SK-N-SH treated with all-trans-retinoic acid at 6 μM for 48 hours (cell line): ENCODE data around the gene TECPR1.

ENCODE experiments used
- ATAC-seq: fragments of 200-7000 bp; cut with Tn5 transposase; 3 replicates; pipeline ENCODE4 v1.9.1; 2020; ENCODE audit warnings: mild to moderate bottlenecking, moderate library complexity
- ARNTL ChIP-seq: fragments of 450-650 bp; formaldehyde crosslinking; IDR thresholded peaks from 2 replicates; pipeline ENCODE4 v1.5.0; 2020; ENCODE audit warnings: low read depth, mild to moderate bottlenecking, moderate library complexity, borderline replicate concordance
- BACH2 ChIP-seq: fragments of 250-450 bp; sonication (Bioruptor Pico); IDR thresholded peaks from 2 replicates; pipeline ENCODE4 v1.9.0; 2021; ENCODE audit warnings: mild to moderate bottlenecking, borderline replicate concordance
- CREB5 ChIP-seq: fragments of 250-450 bp; sonication (Bioruptor Pico); IDR thresholded peaks from 2 replicates; pipeline ENCODE4 v1.5.1; 2020; ENCODE audit warnings: low read depth, mild to moderate bottlenecking, moderate library complexity
- CSDC2 ChIP-seq: fragments of 250-450 bp; sonication (Bioruptor Pico); IDR thresholded peaks from 2 replicates; pipeline ENCODE4 v1.5.0; 2020; ENCODE audit warnings: mild to moderate bottlenecking, moderate library complexity
- CSRNP3 ChIP-seq: fragments of 250-450 bp; sonication (Bioruptor Pico); IDR thresholded peaks from 2 replicates; pipeline ENCODE4 v1.5.1; 2021; ENCODE audit warnings: mild to moderate bottlenecking, moderate library complexity
- ESRRG ChIP-seq: fragments of 250-450 bp; sonication (Bioruptor Pico); IDR thresholded peaks from 2 replicates; pipeline ENCODE4 v1.6.1; 2021; ENCODE audit warnings: mild to moderate bottlenecking
- GLIS3 ChIP-seq: fragments of 250-450 bp; sonication (Bioruptor Pico); IDR thresholded peaks from 2 replicates; pipeline ENCODE4 v1.5.0; 2020; ENCODE audit warnings: mild to moderate bottlenecking, moderate library complexity
- ISL1 ChIP-seq: fragments of 250-450 bp; sonication (Bioruptor Pico); IDR thresholded peaks from 2 replicates; pipeline ENCODE4 v2.1.2; 2022; ENCODE audit warnings: mild to moderate bottlenecking, moderate library complexity
- OSR1 ChIP-seq: fragments of 250-450 bp; sonication (Bioruptor Pico); IDR thresholded peaks from 2 replicates; pipeline ENCODE4 v1.8.0; 2022; ENCODE audit warnings: moderate library complexity, mild to moderate bottlenecking, inconsistent platforms
- PATZ1 ChIP-seq: fragments of 250-450 bp; sonication (Bioruptor Pico); IDR thresholded peaks from 2 replicates; pipeline ENCODE4 v1.8.0; 2020; ENCODE audit warnings: mild to moderate bottlenecking, moderate library complexity, borderline replicate concordance
- POU6F1 ChIP-seq: fragments of 250-450 bp; sonication (Bioruptor Pico); IDR thresholded peaks from 2 replicates; pipeline ENCODE4 v1.8.0; 2021; ENCODE audit warnings: low read depth, mild to moderate bottlenecking, moderate library complexity, borderline replicate concordance
- PPARA ChIP-seq: fragments of 250-450 bp; sonication (Bioruptor Pico); IDR thresholded peaks from 2 replicates; pipeline ENCODE4 v1.5.0; 2020; ENCODE audit warnings: mild to moderate bottlenecking, borderline replicate concordance
- RARB ChIP-seq: fragments of 250-450 bp; sonication (Bioruptor Pico); IDR thresholded peaks from 2 replicates; pipeline ENCODE4 v1.8.0; 2021; ENCODE audit warnings: mild to moderate bottlenecking, moderate library complexity
- SNAI2 ChIP-seq: fragments of 250-450 bp; sonication (Bioruptor Pico); IDR thresholded peaks from 2 replicates; pipeline ENCODE4 v1.5.0; 2020; ENCODE audit warnings: mild to moderate bottlenecking, moderate library complexity
- TCF4 ChIP-seq: fragments of 250-450 bp; sonication (Bioruptor Pico); IDR thresholded peaks from 2 replicates; pipeline ENCODE4 v1.8.0; 2021; ENCODE audit warnings: mild to moderate bottlenecking, moderate library complexity, borderline replicate concordance
- TOX ChIP-seq: fragments of 250-450 bp; sonication (Bioruptor Pico); IDR thresholded peaks from 2 replicates; pipeline ENCODE4 v1.8.0; 2021; ENCODE audit warnings: mild to moderate bottlenecking, moderate library complexity, borderline replicate concordance
- TSHZ2 ChIP-seq: fragments of 250-450 bp; sonication (Bioruptor Pico); IDR thresholded peaks from 2 replicates; pipeline ENCODE4 v1.5.0; 2020; ENCODE audit warnings: mild to moderate bottlenecking, moderate library complexity
- ZC3H10 ChIP-seq: fragments of 250-450 bp; sonication (Bioruptor Pico); IDR thresholded peaks from 2 replicates; pipeline ENCODE4 v1.5.1; 2021; ENCODE audit warnings: mild to moderate bottlenecking, moderate library complexity
- ZFP3 ChIP-seq: fragments of 250-450 bp; sonication (Bioruptor Pico); IDR thresholded peaks from 2 replicates; pipeline ENCODE4 v1.5.0; 2020; ENCODE audit warnings: mild to moderate bottlenecking, moderate library complexity
- ZFP30 ChIP-seq: fragments of 450-650 bp; formaldehyde crosslinking; IDR thresholded peaks from 2 replicates; pipeline ENCODE4 v1.5.0; 2022; ENCODE audit warnings: mild to moderate bottlenecking, moderate library complexity
- ZNF565 ChIP-seq: fragments of 450-650 bp; formaldehyde crosslinking; conservative IDR thresholded peaks from 2 replicates; pipeline ENCODE4 v1.5.0; 2020; ENCODE audit warnings: low read depth, mild to moderate bottlenecking, moderate library complexity
- ZNF70 ChIP-seq: fragments of 450-650 bp; formaldehyde crosslinking; IDR thresholded peaks from 2 replicates; pipeline ENCODE4 v1.5.0; 2020; ENCODE audit warnings: mild to moderate bottlenecking, moderate library complexity
- ZNF8 ChIP-seq: fragments of 450-650 bp; formaldehyde crosslinking; IDR thresholded peaks from 2 replicates; pipeline ENCODE4 v1.5.0; 2020; ENCODE audit warnings: mild to moderate bottlenecking, moderate library complexity

The TECPR1 gene

GRCh38 chr7:98276241-98276761 lies 24.3 kb upstream of the TECPR1 start:
- ATAC-seq, result no peak
- TF ChIP-seq RARB (CRISPR knock-in tag), result no peak
- TF ChIP-seq ZFP3, result no peak
- TF ChIP-seq ISL1, result no peak
- TF ChIP-seq ZFP30 (CRISPR knock-in tag), result no peak
- no peak for TF ChIP-seq SNAI2
- TF ChIP-seq CSDC2 (CRISPR knock-in tag), result no peak
- TF ChIP-seq ZNF8 (CRISPR knock-in tag), result no peak
- TF ChIP-seq GLIS3 (CRISPR knock-in tag), result no peak
- no peak for TF ChIP-seq TSHZ2 (CRISPR knock-in tag)
- TF ChIP-seq PATZ1 (CRISPR knock-in tag), result no peak
- TF ChIP-seq OSR1 (CRISPR knock-in tag), result no peak
- TF ChIP-seq ZNF565 (CRISPR knock-in tag), result no peak
- TF ChIP-seq PPARA (CRISPR knock-in tag), result no peak
- TF ChIP-seq TCF4 (CRISPR knock-in tag), result no peak
- TF ChIP-seq, all 23 proteins: peak for 0

- ATAC-seq, result no peak
- TF ChIP-seq GLIS3 (CRISPR knock-in tag), result no peak
- no peak for TF ChIP-seq ESRRG
- TF ChIP-seq ISL1, result no peak
- TF ChIP-seq CSDC2 (CRISPR knock-in tag), result no peak
- TF ChIP-seq POU6F1, result no peak
- TF ChIP-seq OSR1 (CRISPR knock-in tag), result no peak
- TF ChIP-seq ZFP30 (CRISPR knock-in tag), result no peak
- TF ChIP-seq SNAI2, result no peak
- TF ChIP-seq ZNF565 (CRISPR knock-in tag), result no peak
- TF ChIP-seq ARNTL (CRISPR knock-in tag), result no peak
- TF ChIP-seq BACH2 (CRISPR knock-in tag), result no peak
- TF ChIP-seq CSRNP3 (CRISPR knock-in tag), result no peak
- TF ChIP-seq TSHZ2 (CRISPR knock-in tag), result no peak
- no peak for TF ChIP-seq TCF4 (CRISPR knock-in tag)
- TF ChIP-seq CREB5, result no peak
- no peak for TF ChIP-seq TOX (CRISPR knock-in tag)
- TF ChIP-seq ZNF70 (CRISPR knock-in tag), result no peak
- TF ChIP-seq ZNF8 (CRISPR knock-in tag), result no peak
- TF ChIP-seq PPARA (CRISPR knock-in tag), result no peak
- no peak for TF ChIP-seq ZC3H10
Measured at GRCh38 chr7:98267303-98267702, 15.3 kb upstream of the TECPR1 start.
